ENCODE measurements around the gene RBM7.

GRCh38 chr11:114396916-114397315, 3.5 kb upstream of the RBM7 start:
- no peak for TF ChIP-seq CTCF (IDR thresholded peaks at IDR 0.05; ENCODE audit: low read length)
- no peak for TF ChIP-seq EZH2phosphoT487 (IDR thresholded peaks at IDR 0.05; ENCODE audit: low read length)

All from MM.1S (cell line).